WTC11 (cell line): Measurements from ENCODE around the gene SLCO4A1.

Experiments used
- ETV6 ChIP-seq: sonication (generic); formaldehyde crosslinking; IDR thresholded peaks from 2 replicates; pipeline ENCODE4 v1.8.1; 2022; ENCODE audit warnings: mild to moderate bottlenecking, missing genetic modification reagents
- JUN ChIP-seq: sonication (generic); formaldehyde crosslinking; IDR thresholded peaks from 2 replicates; pipeline ENCODE4 v1.8.0; 2023; ENCODE audit warnings: mild to moderate bottlenecking, missing genetic modification reagents
- NR3C1 ChIP-seq: sonication (generic); formaldehyde crosslinking; conservative IDR thresholded peaks from 2 replicates; pipeline ENCODE4 v1.8.1; 2023; ENCODE audit warnings: low read depth, mild to moderate bottlenecking, missing genetic modification reagents
- TCF7 ChIP-seq: sonication (generic); formaldehyde crosslinking; IDR thresholded peaks from 2 replicates; pipeline ENCODE4 v1.8.0; 2022; ENCODE audit warnings: mild to moderate bottlenecking, low read depth, missing genetic modification reagents, moderate library complexity
- ZNF232 ChIP-seq: sonication (generic); formaldehyde crosslinking; IDR thresholded peaks from 2 replicates; pipeline ENCODE4 v1.8.0; 2022; ENCODE audit warnings: mild to moderate bottlenecking, missing genetic modification reagents
- TF ChIP-seq, protein P1 (sequence below): fragments of 200-600 bp; IDR thresholded peaks from 2 replicates; pipeline ENCODE4 v1.8.0; 2022; ENCODE audit warnings: antibody characterized with exemption
- TF ChIP-seq, protein P2 (sequence below): sonication (generic); formaldehyde crosslinking; IDR thresholded peaks from 2 replicates; pipeline ENCODE4 v1.8.0; 2022; ENCODE audit warnings: mild to moderate bottlenecking, missing genetic modification reagents
- TF ChIP-seq, protein P3 (sequence below): sonication (generic); formaldehyde crosslinking; IDR thresholded peaks from 2 replicates; pipeline ENCODE4 v1.8.0; 2022; ENCODE audit warnings: mild to moderate bottlenecking, missing genetic modification reagents
- TF ChIP-seq, protein P4 (sequence below): sonication (generic); formaldehyde crosslinking; conservative IDR thresholded peaks from 2 replicates; pipeline ENCODE4 v1.8.1; 2022; ENCODE audit warnings: mild to moderate bottlenecking, missing genetic modification reagents

DNA sequence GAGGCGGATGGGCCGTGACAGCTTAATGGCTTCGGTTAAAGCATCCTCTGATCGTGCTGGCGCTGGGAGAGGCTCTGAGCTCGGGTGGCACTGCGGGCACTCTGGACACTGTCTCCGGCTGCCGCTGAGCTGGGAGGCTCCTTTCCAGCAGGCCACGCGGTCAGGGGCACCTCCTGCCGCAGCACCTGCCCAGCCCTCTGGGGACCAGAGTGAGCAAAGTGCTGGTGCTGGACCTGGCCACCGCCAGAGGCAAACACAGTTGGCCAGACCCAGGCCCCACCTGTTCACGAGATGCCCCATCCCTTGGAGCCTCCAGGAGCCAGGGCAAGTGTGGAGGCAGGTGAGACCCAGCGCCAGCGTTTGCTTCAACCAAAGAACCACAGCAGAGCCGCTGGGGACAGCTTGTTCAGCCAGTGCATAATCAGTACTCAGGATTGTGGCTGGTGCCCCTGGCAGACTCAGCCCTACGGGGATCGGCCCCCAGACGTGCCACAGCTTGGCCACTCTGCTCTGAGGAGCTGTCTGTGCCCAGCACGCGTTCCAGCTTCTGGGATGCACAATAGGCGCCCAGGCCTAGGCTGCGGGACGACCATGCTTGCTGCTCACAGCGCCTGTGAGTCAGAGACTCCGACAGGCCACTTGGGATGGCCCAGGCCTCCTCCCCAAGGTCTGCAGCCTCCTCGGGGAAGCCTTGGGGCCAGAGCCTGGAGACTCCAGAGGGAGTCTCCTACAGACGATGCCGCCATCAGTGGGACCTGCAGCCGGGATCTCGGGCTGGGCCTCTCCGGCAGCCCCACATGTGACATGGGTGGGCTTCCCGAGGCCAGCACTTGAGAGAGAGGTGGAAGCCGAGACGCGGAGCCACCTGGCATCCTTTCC, 38.2 kb upstream of the SLCO4A1 start:
- TF ChIP-seq NR3C1 = no peak
- TF ChIP-seq, protein P1, sequence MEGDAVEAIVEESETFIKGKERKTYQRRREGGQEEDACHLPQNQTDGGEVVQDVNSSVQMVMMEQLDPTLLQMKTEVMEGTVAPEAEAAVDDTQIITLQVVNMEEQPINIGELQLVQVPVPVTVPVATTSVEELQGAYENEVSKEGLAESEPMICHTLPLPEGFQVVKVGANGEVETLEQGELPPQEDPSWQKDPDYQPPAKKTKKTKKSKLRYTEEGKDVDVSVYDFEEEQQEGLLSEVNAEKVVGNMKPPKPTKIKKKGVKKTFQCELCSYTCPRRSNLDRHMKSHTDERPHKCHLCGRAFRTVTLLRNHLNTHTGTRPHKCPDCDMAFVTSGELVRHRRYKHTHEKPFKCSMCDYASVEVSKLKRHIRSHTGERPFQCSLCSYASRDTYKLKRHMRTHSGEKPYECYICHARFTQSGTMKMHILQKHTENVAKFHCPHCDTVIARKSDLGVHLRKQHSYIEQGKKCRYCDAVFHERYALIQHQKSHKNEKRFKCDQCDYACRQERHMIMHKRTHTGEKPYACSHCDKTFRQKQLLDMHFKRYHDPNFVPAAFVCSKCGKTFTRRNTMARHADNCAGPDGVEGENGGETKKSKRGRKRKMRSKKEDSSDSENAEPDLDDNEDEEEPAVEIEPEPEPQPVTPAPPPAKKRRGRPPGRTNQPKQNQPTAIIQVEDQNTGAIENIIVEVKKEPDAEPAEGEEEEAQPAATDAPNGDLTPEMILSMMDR = no peak
- TF ChIP-seq, protein P2, sequence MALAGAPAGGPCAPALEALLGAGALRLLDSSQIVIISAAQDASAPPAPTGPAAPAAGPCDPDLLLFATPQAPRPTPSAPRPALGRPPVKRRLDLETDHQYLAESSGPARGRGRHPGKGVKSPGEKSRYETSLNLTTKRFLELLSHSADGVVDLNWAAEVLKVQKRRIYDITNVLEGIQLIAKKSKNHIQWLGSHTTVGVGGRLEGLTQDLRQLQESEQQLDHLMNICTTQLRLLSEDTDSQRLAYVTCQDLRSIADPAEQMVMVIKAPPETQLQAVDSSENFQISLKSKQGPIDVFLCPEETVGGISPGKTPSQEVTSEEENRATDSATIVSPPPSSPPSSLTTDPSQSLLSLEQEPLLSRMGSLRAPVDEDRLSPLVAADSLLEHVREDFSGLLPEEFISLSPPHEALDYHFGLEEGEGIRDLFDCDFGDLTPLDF (CRISPR knock-in tag) = no peak
- no peak for TF ChIP-seq ETV6 (CRISPR knock-in tag)
- no peak for TF ChIP-seq JUN
- TF ChIP-seq, protein P3, sequence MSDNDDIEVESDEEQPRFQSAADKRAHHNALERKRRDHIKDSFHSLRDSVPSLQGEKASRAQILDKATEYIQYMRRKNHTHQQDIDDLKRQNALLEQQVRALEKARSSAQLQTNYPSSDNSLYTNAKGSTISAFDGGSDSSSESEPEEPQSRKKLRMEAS = no peak
- TF ChIP-seq, protein P4, sequence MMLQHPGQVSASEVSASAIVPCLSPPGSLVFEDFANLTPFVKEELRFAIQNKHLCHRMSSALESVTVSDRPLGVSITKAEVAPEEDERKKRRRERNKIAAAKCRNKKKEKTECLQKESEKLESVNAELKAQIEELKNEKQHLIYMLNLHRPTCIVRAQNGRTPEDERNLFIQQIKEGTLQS (CRISPR knock-in tag) = no peak
- no peak for TF ChIP-seq ZNF232
- TF ChIP-seq TCF7 (CRISPR knock-in tag) = no peak
